OCI-LY3 (cell line): Measurements from ENCODE around the gene G3BP1.

ENCODE experiments used
- H2AFZ ChIP-seq: fragments of 200-600, 300-600 bp; shearing (Covaris generic); 2 replicates; pipeline ENCODE4 v1.6.0; 2014; ENCODE audit warnings: antibody characterized with exemption, low read depth, low read length
- H3K27ac ChIP-seq: fragments of 200-600, 300-600 bp; sonication (generic); 2 replicates; pipeline ENCODE4 v1.5.1; 2014; ENCODE audit warnings: mild to moderate bottlenecking, low read length, moderate library complexity, mixed read lengths
- H3K27me3 ChIP-seq: fragments of 200-600, 300-600 bp; sonication (generic); 2 replicates; pipeline ENCODE4 v1.6.1; 2014; ENCODE audit warnings: low read depth, low read length, mixed read lengths
- H3K36me3 ChIP-seq: fragments of 200-600, 300-600 bp; sonication (generic); replicated peaks from 2 replicates; pipeline ENCODE3; 2014; ENCODE audit warnings: low read depth, low read length, mixed read lengths
- H3K4me1 ChIP-seq: fragments of 300-600, 200-600 bp; sonication (generic); 2 replicates; pipeline ENCODE4 v1.6.1; 2014; ENCODE audit warnings: low read length, mixed read lengths
- H3K4me2 ChIP-seq: fragments of 200-600, 300-600 bp; sonication (generic); 2 replicates; pipeline ENCODE4 v1.6.1; 2014; ENCODE audit warnings: low read length, mixed read lengths
- H3K4me3 ChIP-seq: fragments of 300-600, 200-600 bp; sonication (generic); 2 replicates; pipeline ENCODE4 v1.5.1; 2014; ENCODE audit warnings: antibody characterized with exemption, mild to moderate bottlenecking, low read length, moderate library complexity
- H3K79me2 ChIP-seq: fragments of 300-600, 200-600 bp; shearing (Covaris generic); 2 replicates; pipeline ENCODE4 v1.6.1; 2014; ENCODE audit warnings: mild to moderate bottlenecking, low read length, mixed read lengths
- H3K9ac ChIP-seq: fragments of 300-600, 200-600 bp; shearing (Covaris generic); 2 replicates; pipeline ENCODE4 v1.6.0; 2014; ENCODE audit warnings: mild to moderate bottlenecking, low read length, moderate library complexity
- H3K9me3 ChIP-seq: fragments of 200-600, 300-600 bp; shearing (Covaris generic); 2 replicates; pipeline ENCODE4 v1.6.1; 2014; ENCODE audit warnings: low read length, mixed read lengths; ENCODE audit not compliant: insufficient read depth
- H4K20me1 ChIP-seq: fragments of 200-600, 300-600 bp; sonication (generic); 2 replicates; pipeline ENCODE4 v1.6.1; 2016; ENCODE audit warnings: low read length, mixed read lengths; ENCODE audit not compliant: insufficient read depth
- CTCF ChIP-seq: fragments of 200-600, 300-600 bp; sonication (generic); IDR thresholded peaks from 2 replicates; pipeline ENCODE4 v1.5.1; 2014; ENCODE audit warnings: antibody characterized with exemption, low read length, low read depth
- EZH2phosphoT487 ChIP-seq: fragments of 200-600 bp; shearing (Covaris generic); IDR thresholded peaks from 2 replicates; pipeline ENCODE4 v1.6.1; 2018; ENCODE audit warnings: antibody characterized with exemption, mixed run types, low read depth

G3BP1 gene

DNA sequence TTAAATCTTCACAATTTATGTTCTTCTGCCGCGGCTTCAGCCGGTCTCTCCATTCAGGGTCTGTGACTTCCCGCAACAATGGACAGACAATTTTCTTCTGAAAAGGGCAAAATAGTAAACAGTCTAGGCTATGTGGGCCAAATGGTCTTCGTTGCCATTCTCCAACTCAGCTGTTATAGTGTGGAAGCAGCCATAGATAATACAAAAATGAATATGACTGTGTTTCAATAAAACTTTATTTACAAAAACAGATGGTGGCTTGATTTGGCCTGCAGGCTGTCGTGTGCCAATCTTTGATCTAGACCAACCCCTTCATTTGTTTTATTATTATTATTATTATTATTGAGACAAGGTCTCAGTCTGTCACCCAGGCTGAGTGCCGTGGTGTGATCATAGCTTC, 41.4 kb upstream of the G3BP1 start:
- Histone ChIP-seq H3K4me2 (no peak overlapping the region), H3K4me1 (no peaks in the 10 kb centered on the region), H3K9me3 (no peaks in the 10 kb centered on the region), H3K27ac (no peak overlapping the region), H3K79me2 (no peaks in the 10 kb centered on the region), H3K4me3 (no peak overlapping the region), H4K20me1 (no peaks in the 10 kb centered on the region), H3K36me3 (no peaks in the 10 kb centered on the region), H3K27me3 (no peaks in the 10 kb centered on the region), H3K9ac (no peak overlapping the region), H2AFZ (no peak overlapping the region)
- TF ChIP-seq EZH2phosphoT487 = no peak
- TF ChIP-seq CTCF = no peak

GRCh38 chr5:151733358-151734063, 38.2 kb upstream of the G3BP1 start:
- TF ChIP-seq CTCF = no peak
- TF ChIP-seq EZH2phosphoT487 = no peak
- H3K79me2 ChIP-seq = no peaks in the 10 kb centered on the region
- no peaks in the 10 kb centered on the region for H3K36me3 ChIP-seq

DNA sequence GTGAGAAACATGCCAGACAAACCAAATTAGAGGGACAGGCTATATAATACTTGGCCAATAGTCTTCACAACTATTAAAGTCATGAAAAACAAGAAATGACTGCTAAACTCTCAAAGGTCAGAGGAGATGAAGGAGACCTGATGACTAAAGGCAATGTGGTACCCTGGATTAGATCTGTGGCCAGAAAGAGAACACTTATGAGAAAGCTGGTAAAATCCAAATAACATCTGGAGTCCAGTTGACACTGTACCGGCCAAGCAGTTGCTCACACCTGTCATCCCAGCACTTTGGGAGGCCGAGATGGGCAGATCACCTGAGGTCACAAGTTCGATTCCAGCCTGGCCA, 37.7 kb upstream of the G3BP1 start:
- H3K9me3 ChIP-seq = no peaks in the 10 kb centered on the region
- H3K9ac ChIP-seq = no peak overlapping the region
- no peak overlapping the region for H3K4me2 ChIP-seq
- no peak for TF ChIP-seq EZH2phosphoT487
- no peak for TF ChIP-seq CTCF
- H3K4me1 ChIP-seq = no peaks in the 10 kb centered on the region
- H3K79me2 ChIP-seq = no peaks in the 10 kb centered on the region
- no peaks in the 10 kb centered on the region for H3K36me3 ChIP-seq
- H4K20me1 ChIP-seq = no peaks in the 10 kb centered on the region
- H3K4me3 ChIP-seq = no peak overlapping the region
- H3K27ac ChIP-seq = no peak overlapping the region
- H3K27me3 ChIP-seq = no peaks in the 10 kb centered on the region
- no peak overlapping the region for H2AFZ ChIP-seq

More at GRCh38 chr5:151733358-151734063, 38.2 kb upstream of the G3BP1 start:
- Histone ChIP-seq H3K9me3 (no peaks in the 10 kb centered on the region), H3K27ac (no peak overlapping the region), H3K9ac (no peak overlapping the region), H4K20me1 (no peaks in the 10 kb centered on the region), H3K4me3 (no peak overlapping the region), H2AFZ (no peak overlapping the region), H3K27me3 (no peaks in the 10 kb centered on the region), H3K4me2 (no peak overlapping the region), H3K4me1 (no peaks in the 10 kb centered on the region)

DNA sequence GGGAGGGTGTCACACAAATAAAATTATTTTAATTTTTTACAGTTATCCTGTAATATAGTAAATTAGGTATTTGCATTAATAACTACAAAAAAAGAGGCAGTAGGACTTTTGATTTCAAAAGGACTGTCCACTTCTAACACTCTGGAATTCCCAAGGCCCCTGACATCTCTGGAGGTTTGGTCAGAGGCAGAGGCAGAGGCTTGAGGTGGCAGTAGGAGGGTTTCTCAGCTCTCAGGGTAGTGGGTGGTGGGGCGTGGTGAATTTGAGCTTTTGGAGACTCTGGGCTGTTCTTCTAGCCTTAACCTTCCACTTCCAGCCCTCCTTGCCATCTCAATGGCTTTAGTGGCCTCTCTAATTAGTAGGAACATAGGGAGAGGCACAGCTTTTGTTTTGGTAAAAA, 36.1 kb upstream of the G3BP1 start:
- H3K9ac ChIP-seq = no peak overlapping the region
- H3K79me2 ChIP-seq = no peaks in the 10 kb centered on the region
- peaks cover 5% of the 10 kb centered on the region for H3K4me1 ChIP-seq
- H3K27ac ChIP-seq = no peak overlapping the region
- no peaks in the 10 kb centered on the region for H3K27me3 ChIP-seq
- H3K9me3 ChIP-seq = no peaks in the 10 kb centered on the region
- no peaks in the 10 kb centered on the region for H3K36me3 ChIP-seq
- TF ChIP-seq CTCF (no peak), EZH2phosphoT487 (no peak)
- H3K4me3 ChIP-seq = no peak overlapping the region
- no peaks in the 10 kb centered on the region for H4K20me1 ChIP-seq
- H3K4me2 ChIP-seq = no peak overlapping the region
- no peak overlapping the region for H2AFZ ChIP-seq
